ENCODE results near the gene THSD8.

THSD8 gene

DNA sequence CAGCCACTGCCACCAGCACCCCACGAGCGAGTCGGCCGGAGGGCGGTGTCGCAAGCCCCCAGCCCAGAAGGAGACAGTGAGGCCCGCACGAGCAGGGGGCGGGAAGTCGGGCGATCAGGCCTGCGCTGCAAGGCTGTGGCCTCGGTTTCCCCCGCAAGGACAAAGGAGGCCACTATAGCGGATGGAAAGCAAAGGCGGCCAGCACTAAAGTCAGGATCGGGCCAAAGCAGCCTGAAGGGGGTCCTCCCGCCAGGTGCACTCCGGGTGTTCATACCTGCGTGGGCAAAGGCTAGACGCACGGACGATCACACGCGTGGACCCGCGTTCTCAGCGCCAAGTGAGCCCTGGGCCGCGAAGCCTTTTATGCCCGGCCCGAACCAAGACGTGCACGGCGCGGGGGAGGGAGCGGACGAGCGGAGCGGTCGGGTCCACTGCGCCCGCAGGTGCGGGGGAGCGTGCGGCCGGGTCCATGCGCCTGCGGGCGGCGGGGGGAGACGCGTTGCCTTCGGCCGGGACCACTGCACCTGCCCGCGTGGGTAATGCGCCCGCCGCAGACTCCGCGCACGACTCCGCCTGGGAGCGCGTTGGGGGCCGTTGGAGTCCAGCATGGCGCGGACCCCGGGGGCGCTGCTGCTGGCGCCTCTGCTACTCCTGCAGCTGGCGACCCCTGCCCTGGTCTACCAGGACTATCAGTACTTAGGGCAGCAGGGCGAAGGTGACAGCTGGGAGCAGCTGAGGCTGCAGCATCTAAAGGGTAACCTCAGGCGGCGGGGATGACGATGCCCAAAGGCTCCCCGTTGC lies at the start of gene THSD8, which contains the start of gene PRDX2:
TSS of gene THSD8 (plus strand) at position 604 of the 801 bp plus-strand sequence. CDS start at position 607, 3 bp downstream.
TSS of gene PRDX2 (minus strand) at position 335 of the 801 bp plus-strand sequence. CDS start 539 bp downstream, outside the sequence.
- DNase-seq (ENCODE audit: low read depth, low spot score), result no peak

DNA sequence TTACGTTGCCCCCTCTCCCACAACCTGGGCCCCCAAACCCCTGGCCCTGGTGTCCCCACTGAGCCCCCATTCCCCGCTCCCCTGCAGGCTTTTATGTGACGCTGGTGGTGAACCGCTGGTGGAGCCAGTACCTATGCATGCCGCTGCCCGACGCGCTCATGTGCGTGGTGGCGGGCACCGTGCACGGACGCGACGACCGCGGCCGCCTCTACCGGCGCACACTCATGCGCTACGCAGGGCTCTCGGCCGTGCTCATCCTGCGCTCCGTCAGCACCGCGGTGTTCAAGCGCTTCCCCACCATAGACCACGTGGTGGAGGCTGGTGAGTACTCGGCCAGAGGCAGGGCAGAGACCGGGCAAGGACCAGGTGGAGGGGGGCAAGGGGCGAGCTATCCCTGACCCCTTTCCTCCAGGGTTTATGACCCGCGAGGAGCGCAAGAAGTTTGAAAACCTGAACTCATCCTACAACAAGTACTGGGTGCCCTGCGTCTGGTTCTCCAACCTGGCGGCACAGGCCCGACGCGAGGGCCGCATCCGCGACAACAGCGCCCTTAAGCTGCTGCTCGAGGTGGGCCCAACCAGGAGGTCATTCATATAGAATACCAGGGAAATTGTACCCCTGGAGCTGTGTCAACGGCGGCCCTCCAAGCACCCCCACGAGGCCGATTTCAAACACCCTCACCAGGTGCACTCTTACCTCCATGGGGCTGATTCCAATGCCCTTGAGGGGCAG lies 47.2 kb upstream of the THSD8 start:
- DNase-seq (ENCODE audit: low read depth, low spot score), result no peak

DNA sequence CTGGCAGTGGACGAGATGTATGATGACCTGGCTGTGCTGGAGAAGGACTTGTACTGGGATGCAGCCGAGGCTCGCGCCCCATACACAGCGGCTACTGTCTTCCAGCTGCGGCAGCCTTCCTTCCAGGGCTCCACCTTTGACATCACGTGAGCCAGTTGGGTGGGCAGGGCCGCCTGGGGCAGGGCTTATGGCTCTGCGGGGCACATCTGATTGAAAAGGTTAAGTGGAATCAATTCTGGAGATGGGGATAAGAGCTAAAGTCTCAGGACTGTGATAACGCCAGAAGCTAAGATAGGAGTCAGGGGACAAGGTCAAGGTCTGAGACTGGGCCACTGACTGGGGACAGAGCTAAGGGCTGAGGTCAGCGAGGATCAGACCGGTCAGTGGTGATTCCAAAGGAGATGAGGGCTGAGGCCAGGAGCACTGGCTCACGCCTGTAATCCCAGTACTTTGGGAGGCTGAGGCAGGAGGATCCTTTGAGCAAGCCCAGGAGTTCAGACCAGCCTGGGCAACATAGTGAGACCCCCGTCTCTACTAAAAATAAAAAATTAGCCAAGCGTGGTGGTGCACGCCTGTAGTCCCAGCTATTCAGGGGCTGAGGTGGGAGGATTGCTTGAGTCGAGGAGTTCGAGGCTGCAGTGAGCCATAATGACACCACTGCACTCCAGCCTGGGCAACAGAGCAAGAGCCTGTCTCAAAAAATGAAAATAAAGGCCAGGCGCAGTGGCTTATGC lies 45.6 kb upstream of the THSD8 start:
- no peak for DNase-seq (ENCODE audit: low read depth, low spot score)

- DNase-seq (ENCODE audit: low read depth, low spot score), result no peak
Measured at GRCh38 chr19:12757544-12758274, 44.2 kb upstream of the THSD8 start.

DNA sequence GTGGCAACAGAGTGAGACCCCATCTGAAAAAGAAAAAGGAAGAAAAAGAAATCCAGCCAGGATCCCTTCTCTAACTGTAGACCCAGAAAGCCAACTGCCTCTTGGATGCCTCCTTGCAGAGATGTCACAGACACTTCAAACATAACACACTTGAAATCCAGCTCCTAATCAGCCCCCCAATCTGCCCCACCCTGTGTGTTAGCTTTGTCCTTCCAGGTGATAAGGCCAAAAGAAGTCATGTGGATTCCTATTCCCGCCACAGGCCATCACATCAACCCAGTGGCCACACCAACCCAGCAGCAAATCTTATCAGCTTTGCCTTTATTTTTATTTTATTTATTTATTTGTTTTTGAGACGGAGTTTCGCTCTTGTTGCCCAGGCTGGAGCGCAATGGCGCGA lies 42.2 kb upstream of the THSD8 start:
- DNase-seq (ENCODE audit: low read depth, low spot score), result no peak

DNA sequence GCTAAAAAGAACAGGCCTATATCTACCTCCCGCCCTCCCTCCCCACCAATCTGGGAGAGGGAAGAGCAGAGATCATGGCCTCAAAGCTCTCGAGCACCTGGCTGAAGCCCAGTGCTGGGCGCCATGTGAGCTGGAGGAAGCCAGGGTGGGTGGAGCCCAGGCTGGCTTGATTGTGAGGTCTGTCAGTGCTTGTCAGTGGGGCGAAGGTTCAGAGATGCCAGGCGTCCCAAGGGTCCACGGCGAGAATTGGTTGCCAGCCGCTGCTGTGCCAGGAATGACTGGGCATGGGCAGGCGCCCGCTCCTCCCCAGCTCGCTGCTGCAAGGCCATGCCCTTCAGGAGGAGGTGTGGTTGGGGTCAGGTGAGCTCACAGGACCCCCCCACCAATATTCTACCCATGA lies 38.8 kb upstream of the THSD8 start:
- DNase-seq (ENCODE audit: low read depth, low spot score), result no peak

- no peak for DNase-seq (ENCODE audit: low read depth, low spot score)
Measured at GRCh38 chr19:12764698-12765097, 37.2 kb upstream of the THSD8 start.

DNA sequence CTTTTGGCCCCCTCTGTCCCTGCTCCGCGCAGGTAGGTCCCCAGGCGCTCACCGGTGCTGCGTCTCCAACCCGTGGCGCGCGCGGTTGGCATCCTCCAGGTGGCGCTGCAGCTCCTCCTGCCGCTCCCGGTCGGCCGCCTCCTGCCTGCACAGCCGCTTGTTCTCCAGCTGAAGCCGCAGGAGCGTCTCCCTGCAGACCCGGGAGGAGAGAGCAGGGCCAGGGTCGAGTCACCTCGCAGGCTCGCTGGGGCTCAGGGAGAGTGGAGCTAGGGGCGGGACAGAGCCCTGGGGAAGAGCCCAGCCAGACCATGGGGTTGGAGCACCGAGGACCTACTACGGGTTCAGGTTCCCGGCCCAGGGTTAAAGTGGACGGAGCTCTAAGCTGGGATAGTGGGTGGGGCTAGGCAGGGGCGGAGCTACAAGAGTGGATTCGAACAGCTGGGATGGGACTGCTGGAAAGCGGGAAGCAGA lies 35.8 kb upstream of the THSD8 start:
- DNase-seq (ENCODE audit: low read depth, low spot score), result no peak

DNA sequence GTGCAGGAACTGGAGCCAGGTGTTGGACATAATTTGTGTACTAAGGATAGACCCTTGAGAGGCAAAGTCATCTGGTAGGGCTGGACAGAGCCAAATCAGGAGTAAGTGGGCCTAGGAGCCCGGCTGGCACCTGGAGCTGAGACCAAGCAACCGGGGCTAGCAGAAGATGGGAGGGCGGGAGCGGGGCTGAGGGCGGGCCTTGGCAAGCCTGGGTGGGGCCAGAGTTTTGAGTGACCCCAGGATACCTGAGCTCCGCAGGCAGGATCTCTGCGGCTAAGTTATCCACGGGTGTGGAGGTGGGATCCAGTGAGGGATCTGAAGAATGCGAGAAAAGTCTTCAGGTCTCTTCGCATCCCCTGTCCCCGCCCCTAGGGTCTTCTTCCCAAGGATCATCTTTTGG lies 34.7 kb upstream of the THSD8 start:
- no peak for DNase-seq (ENCODE audit: low read depth, low spot score)

GRCh38 chr19:12767666-12768065 lies 34.2 kb upstream of the THSD8 start:
- no peak for DNase-seq (ENCODE audit: low read depth, low spot score)

DNA sequence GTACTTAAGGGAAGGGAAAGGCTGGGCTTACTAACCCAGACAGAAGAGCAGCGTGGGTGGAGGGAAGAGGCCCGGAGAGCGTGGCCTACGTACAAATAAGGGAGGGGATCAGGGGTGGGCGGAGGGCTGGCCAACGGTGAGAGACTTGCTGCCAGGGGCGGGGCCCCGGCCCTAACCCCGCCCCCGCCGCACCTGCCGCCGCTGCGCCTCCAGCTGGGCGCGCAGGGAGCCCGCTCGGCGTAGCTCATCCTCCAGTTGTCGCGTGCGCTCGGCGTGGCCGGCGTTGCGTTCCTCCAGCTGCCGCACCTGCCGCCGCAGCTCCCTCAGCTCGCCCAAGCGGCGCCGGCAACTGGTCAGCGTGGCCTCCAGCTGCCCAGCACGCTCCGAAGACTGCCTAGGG lies 32.2 kb upstream of the THSD8 start:
- no peak for DNase-seq (ENCODE audit: low read depth, low spot score)

GRCh38 chr19:12770922-12771321 lies 30.9 kb upstream of the THSD8 start:
- no peak for DNase-seq (ENCODE audit: low read depth, low spot score)

DNA sequence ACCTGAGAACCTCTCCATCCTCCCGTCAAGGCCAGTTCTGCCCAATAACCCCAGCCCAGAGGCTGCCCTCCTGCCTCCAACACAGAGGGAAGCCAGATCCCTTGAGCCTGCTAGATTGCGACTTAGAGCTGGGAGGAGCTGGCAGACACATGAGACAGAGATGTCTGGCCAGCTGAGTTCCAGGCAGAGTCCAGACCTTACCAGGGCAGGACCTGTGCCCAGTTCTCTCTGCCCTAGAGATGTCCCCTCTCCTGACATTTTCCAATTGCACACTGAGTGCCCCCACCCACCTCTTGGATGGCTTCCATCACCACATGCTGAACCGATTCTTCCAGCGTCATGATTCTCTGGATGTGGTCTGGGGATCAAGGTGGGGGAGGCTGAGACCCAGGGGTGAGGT lies 29.5 kb upstream of the THSD8 start:
- DNase-seq (ENCODE audit: low read depth, low spot score), result no peak

DNA sequence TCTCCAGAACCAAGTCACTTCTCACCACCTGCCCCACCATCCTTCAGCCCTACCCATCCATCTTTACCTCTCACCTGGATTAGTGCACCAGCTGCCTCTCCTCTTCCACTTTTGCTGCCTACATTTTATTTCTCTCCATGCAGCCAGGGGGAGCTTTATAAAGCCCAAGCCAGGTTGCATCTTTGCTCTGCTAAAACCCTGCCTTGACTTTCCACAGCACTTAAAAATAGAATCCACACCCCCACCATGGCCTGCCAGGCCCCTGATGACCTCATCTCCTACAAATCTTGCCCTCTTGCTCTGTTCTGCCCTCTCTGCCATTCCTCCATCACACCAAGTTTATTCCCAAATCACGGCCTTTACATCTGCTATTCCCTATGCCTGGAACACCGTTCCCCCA lies 28.3 kb upstream of the THSD8 start:
- no peak for DNase-seq (ENCODE audit: low read depth, low spot score)

GRCh38 chr19:12774588-12775555 lies 27.0 kb upstream of the THSD8 start, which contains the start of gene HOOK2:
TSS of gene HOOK2 (minus strand) at chr19:12775552. CDS start at chr19:12775449, 103 bp downstream.
- DNase-seq (ENCODE audit: low read depth, low spot score), result no peak

DNA sequence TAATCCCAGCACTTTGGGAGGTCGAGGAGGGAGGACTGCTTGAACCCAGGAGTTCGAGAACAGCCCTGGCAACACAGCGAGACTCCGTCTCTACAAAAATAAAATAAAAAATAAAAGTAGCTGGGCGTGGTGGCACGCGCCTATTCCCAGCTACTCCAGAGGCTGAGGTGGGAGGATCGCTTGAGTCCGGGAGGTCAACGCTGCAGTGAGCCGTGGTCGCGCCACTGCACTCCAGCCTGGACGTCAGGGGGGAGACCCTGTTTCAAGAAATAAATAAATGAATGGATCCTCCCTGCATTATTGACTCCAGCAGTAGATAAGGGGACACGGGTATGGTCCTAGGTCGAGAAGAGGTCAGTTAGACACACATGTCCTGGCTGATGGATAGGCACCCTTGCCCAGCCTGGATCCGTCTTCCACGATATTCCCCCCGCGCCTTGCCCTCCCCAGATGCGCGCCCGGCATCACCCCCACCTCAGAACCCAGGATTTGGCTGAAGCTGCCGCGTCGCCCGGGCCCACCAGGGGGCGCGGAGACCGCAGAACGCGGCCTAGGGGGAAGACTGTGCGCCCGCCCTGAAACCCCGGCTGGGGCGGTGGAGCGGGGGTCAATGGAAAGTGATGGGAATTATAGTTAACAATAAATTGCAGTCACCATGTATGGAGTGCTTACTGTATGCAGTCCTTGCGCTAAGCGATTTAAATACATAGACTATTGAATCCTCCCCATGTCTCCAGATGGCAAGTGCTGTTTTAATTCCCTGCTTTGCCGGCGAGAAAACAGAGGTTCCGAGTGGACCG lies 24.5 kb upstream of the THSD8 start:
- no peak for DNase-seq (ENCODE audit: low read depth, low spot score)

GRCh38 chr19:12778017-12778904 lies 23.6 kb upstream of the THSD8 start:
- no peak for DNase-seq (ENCODE audit: low read depth, low spot score)

DNA sequence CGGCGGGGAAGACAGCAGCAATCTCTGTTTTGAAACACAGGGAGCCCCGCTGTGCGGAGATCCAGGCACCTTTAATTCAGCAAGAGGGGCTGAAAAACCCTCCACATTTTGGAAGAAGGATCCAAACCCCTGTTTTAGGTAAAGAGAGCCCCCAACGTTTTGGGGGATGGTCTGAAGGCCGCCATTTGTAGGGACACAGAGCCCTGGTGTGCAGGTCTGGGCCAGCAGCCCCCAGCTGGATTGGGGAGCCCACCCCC lies 23.0 kb upstream of the THSD8 start:
- no peak for DNase-seq (ENCODE audit: low read depth, low spot score)
